H9 (cell line): ENCODE data around the gene PDPR. TPM values are rescaled to one million over a fixed set of nuclear protein-coding genes. Genes with fewer than 3 reads are reported as not detected.
"Not testable (repeated sequence)": the region's sequence is repeated elsewhere in the genome, so short reads cannot be mapped to it uniquely, and the experiment has no call there.

Experiments used
- DNase-seq: peaks from one replicate; pipeline ENCODE4 v3.0.0-alpha.2; 2017
- H2AFZ ChIP-seq: one replicate; pipeline ENCODE4 v1.6.1; 2013; ENCODE audit warnings: mild to moderate bottlenecking, low read length, control low read depth, moderate library complexity
- H2AK5ac ChIP-seq: 2 replicates; pipeline ENCODE4 v1.6.1; 2013; ENCODE audit warnings: low read length, control low read depth, mixed read lengths; ENCODE audit not compliant: insufficient read length
- H2BK120ac ChIP-seq: one replicate; pipeline ENCODE4 v1.6.1; 2013; ENCODE audit warnings: low read depth, mild to moderate bottlenecking, low read length, control low read depth, inconsistent platforms; ENCODE audit not compliant: poor library complexity, severe bottlenecking
- H2BK12ac ChIP-seq: 2 replicates; pipeline ENCODE4 v1.6.1; 2013; ENCODE audit warnings: low read length, control low read depth, mixed read lengths, low read depth; ENCODE audit not compliant: insufficient read length
- H2BK15ac ChIP-seq: 2 replicates; pipeline ENCODE4 v1.6.1; 2013; ENCODE audit warnings: low read depth, low read length, control low read depth
- H2BK20ac ChIP-seq: one replicate; pipeline ENCODE4 v1.6.1; 2013; ENCODE audit warnings: low read depth, mild to moderate bottlenecking, low read length, control low read depth, inconsistent platforms; ENCODE audit not compliant: poor library complexity, severe bottlenecking
- H2BK5ac ChIP-seq: 2 replicates; pipeline ENCODE4 v1.6.1; 2013; ENCODE audit warnings: low read length, control low read depth, mixed read lengths; ENCODE audit not compliant: insufficient read length
- H3K14ac ChIP-seq: 2 replicates; pipeline ENCODE4 v1.6.1; 2013; ENCODE audit warnings: low read length, control low read depth; ENCODE audit not compliant: insufficient read depth
- H3K18ac ChIP-seq: 2 replicates; pipeline ENCODE4 v1.6.1; 2013; ENCODE audit warnings: low read depth, mild to moderate bottlenecking, mixed read lengths, low read length, control low read depth; ENCODE audit not compliant: insufficient read length
- H3K23ac ChIP-seq: 2 replicates; pipeline ENCODE4 v1.6.1; 2013; ENCODE audit warnings: low read length, control low read depth, mixed read lengths, low read depth; ENCODE audit not compliant: insufficient read length
- H3K23me2 ChIP-seq: 2 replicates; pipeline ENCODE4 v1.6.1; 2013; ENCODE audit warnings: low read depth, mild to moderate bottlenecking, mixed read lengths, low read length, control low read depth; ENCODE audit not compliant: insufficient read length, poor library complexity, severe bottlenecking
- H3K27ac ChIP-seq: 2 replicates; pipeline ENCODE4 v1.5.1; 2013; ENCODE audit warnings: low read length, control low read depth, mixed read lengths, low read depth; ENCODE audit not compliant: insufficient read length
- H3K27me3 ChIP-seq: 2 replicates; pipeline ENCODE4 v1.6.1; 2013; ENCODE audit warnings: low read length, control low read depth, inconsistent platforms; ENCODE audit not compliant: insufficient read depth
- H3K4ac ChIP-seq: 2 replicates; pipeline ENCODE4 v1.6.1; 2013; ENCODE audit warnings: low read depth, mild to moderate bottlenecking, control low read depth, inconsistent platforms, low read length, moderate library complexity
- H3K4me1 ChIP-seq: 2 replicates; pipeline ENCODE4 v1.6.1; 2013; ENCODE audit warnings: low read length, control low read depth, inconsistent platforms; ENCODE audit not compliant: insufficient read depth
- H3K4me2 ChIP-seq: 2 replicates; pipeline ENCODE4 v1.6.1; 2013; ENCODE audit warnings: low read length, control low read depth, mixed read lengths; ENCODE audit not compliant: insufficient read length, insufficient read depth
- H3K56ac ChIP-seq: 2 replicates; pipeline ENCODE4 v1.6.1; 2013; ENCODE audit warnings: low read depth, mild to moderate bottlenecking, mixed read lengths, low read length, control low read depth; ENCODE audit not compliant: insufficient read length
- H3K79me1 ChIP-seq: 2 replicates; pipeline ENCODE4 v1.6.1; 2013; ENCODE audit warnings: low read depth, mild to moderate bottlenecking, moderate library complexity, low read length, control low read depth, inconsistent platforms; ENCODE audit not compliant: insufficient read depth, poor library complexity, severe bottlenecking
- H3K79me2 ChIP-seq: 2 replicates; pipeline ENCODE4 v1.6.1; 2013; ENCODE audit warnings: low read length, control low read depth, inconsistent platforms; ENCODE audit not compliant: insufficient read depth
- H3K9ac ChIP-seq: 2 replicates; pipeline ENCODE4 v1.6.1; 2013; ENCODE audit warnings: low read length, control low read depth, mixed read lengths; ENCODE audit not compliant: insufficient read length; ENCODE audit errors: extremely low read depth
- H3K9me3 ChIP-seq: one replicate; pipeline ENCODE4 v1.6.1; 2013; ENCODE audit warnings: low read depth, low read length, inconsistent platforms; ENCODE audit not compliant: control insufficient read depth
- H3T11ph ChIP-seq: one replicate; pipeline ENCODE4 v1.6.1; 2013; ENCODE audit warnings: mild to moderate bottlenecking, low read length, control low read depth, inconsistent platforms
- H4K20me1 ChIP-seq: one replicate; pipeline ENCODE4 v1.6.1; 2013; ENCODE audit not compliant: control insufficient read depth, insufficient read length, insufficient read depth
- H4K5ac ChIP-seq: 2 replicates; pipeline ENCODE4 v1.6.1; 2013; ENCODE audit warnings: low read depth, mild to moderate bottlenecking, mixed read lengths, low read length, control low read depth; ENCODE audit not compliant: insufficient read length
- H4K8ac ChIP-seq: replicated peaks from 2 replicates; pipeline ENCODE4 v1.6.1; 2013; ENCODE audit warnings: low read length, control low read depth, mixed read lengths, low read depth; ENCODE audit not compliant: insufficient read length
- H4K91ac ChIP-seq: 2 replicates; pipeline ENCODE4 v1.6.1; 2013; ENCODE audit warnings: low read depth, mild to moderate bottlenecking, moderate library complexity, mixed read lengths, low read length, control low read depth; ENCODE audit not compliant: insufficient read length
- H3K27ac Mint-ChIP-seq, 3 experiments: 2 replicates in 2 of 3; 3 replicates in 1 of 3; pipeline ENCODE4 v1.8.0; 2020 to 2021; ENCODE audit warnings: mixed read lengths in 3 of 3, mild to moderate bottlenecking in 1 of 3, moderate library complexity in 1 of 3
- H3K27me3 Mint-ChIP-seq: 2 replicates; pipeline ENCODE4 v1.8.0; 2021; ENCODE audit warnings: low read depth, mild to moderate bottlenecking, moderate library complexity, mixed read lengths
- H3K36me3 Mint-ChIP-seq, 3 experiments: 2 replicates in 2 of 3; 3 replicates in 1 of 3; pipeline ENCODE4 v1.8.0; 2020 to 2021; ENCODE audit warnings: low read depth in 3 of 3, mixed read lengths in 3 of 3; ENCODE audit not compliant: insufficient read depth in 1 of 3
- H3K4me1 Mint-ChIP-seq, 2 experiments: 2 replicates each; pipeline ENCODE4 v1.8.0; 2020; ENCODE audit warnings: mixed read lengths in 2 of 2
- H3K4me3 Mint-ChIP-seq, 2 experiments: 2 replicates in 1 of 2; 3 replicates in 1 of 2; pipeline ENCODE4 v1.8.0; 2020 to 2021; ENCODE audit warnings: mild to moderate bottlenecking in 2 of 2, mixed read lengths in 2 of 2, moderate library complexity in 1 of 2
- H3K9me3 Mint-ChIP-seq, 2 experiments: 2 replicates in 1 of 2; 3 replicates in 1 of 2; pipeline ENCODE4 v1.8.0; 2020; ENCODE audit warnings: mild to moderate bottlenecking in 2 of 2, mixed read lengths in 2 of 2, moderate library complexity in 1 of 2
- WGBS: extraction: QIAGEN DNeasy Blood & Tissue Kit; methylation state at CpG from one replicate; pipeline ENCODE4 v1.1.7; 2013; ENCODE audit warnings: missing lambda C conversion rate, low lambda C conversion rate, mixed read lengths; ENCODE audit not compliant: insufficient read length; ENCODE audit errors: extremely low coverage; 5-methylcytosine and 5-hydroxymethylcytosine counted together
- total RNA-seq: library from RNA; stranded (reverse); gene quantifications from 2 replicates; pipeline ENCODE4 v1.2.1, GENCODE V29; 2021

Gene PDPR
- total RNA-seq, 1 experiment from 2014 or later, result 37.2 TPM

DNA sequence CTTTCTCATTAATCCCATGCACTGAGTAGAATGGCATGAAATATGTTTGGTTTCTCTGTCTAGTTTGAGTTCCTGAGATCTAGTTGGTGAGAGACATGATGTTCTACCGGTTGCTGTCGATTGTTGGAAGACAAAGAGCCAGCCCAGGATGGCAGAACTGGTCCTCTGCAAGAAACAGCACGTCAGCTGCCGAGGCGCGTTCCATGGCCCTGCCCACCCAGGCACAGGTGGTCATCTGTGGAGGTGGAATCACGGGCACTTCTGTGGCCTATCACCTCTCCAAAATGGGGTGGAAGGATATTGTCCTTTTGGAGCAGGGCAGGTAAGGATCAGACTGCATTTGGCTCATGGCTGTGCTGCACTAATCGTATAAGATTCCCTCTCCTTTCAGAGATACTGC is 6.3 kb downstream of the PDPR start:
- H3K56ac ChIP-seq, H2BK12ac ChIP-seq, H3K14ac ChIP-seq, H3K9me3 Mint-ChIP-seq, H3K9me3 ChIP-seq, H3K4me2 ChIP-seq, H4K91ac ChIP-seq, DNase-seq, H3K27me3 Mint-ChIP-seq, H4K20me1 ChIP-seq, H3K79me2 ChIP-seq, H2AK5ac ChIP-seq, H2AFZ ChIP-seq, H4K8ac ChIP-seq, H4K5ac ChIP-seq, H3K23me2 ChIP-seq, H3K23ac ChIP-seq, H3K79me1 ChIP-seq, H2BK15ac ChIP-seq, H3K18ac ChIP-seq, H3K27me3 ChIP-seq, H3K4ac ChIP-seq, H3K27ac ChIP-seq, H3K9ac ChIP-seq, H2BK20ac ChIP-seq, H3K4me1 ChIP-seq, H3K4me1 Mint-ChIP-seq, H3K4me3 Mint-ChIP-seq, H3T11ph ChIP-seq, H2BK120ac ChIP-seq, H2BK5ac ChIP-seq: not testable (repeated sequence)
- WGBS, result no CpG with 5 or more reads among the region's 8 CpGs
- Mint-ChIP-seq H3K27ac (peak overlapping the region in 2 of 3 experiments; percentile 49 to 67; a peak in 2 of 7 replicates), H3K36me3 (peaks cover 22 to 45% (median 42%) of the 10 kb centered on the region in 3 experiments)

DNA sequence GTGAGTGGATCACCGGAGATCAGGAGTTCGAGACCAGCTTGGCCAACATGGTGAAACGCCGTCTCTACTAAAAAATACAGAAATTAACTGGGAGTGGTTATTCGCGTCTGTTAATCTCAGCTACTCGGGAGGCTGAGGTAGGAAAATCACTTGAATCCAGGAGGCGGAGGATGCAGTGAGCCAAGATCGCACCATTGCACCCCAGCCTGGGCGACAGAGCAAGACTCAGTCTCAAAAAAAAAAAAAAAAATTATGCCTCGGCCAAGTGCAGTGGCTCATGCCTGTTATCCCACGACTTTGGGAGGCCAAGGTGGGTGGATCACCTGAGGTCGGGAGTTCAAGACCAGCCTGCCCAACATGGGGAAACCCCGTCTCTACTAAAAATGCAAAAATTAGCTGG is 9.7 kb downstream of the PDPR start:
- not testable (repeated sequence) for H3K9me3 Mint-ChIP-seq, H3K18ac ChIP-seq, H4K20me1 ChIP-seq, H3K79me2 ChIP-seq, H3K4me3 Mint-ChIP-seq, H3K27ac Mint-ChIP-seq, H3K9me3 ChIP-seq, H4K91ac ChIP-seq, H3K23ac ChIP-seq, DNase-seq, H3K23me2 ChIP-seq, H2BK120ac ChIP-seq, H3K79me1 ChIP-seq, H2BK5ac ChIP-seq, H4K8ac ChIP-seq, H2AK5ac ChIP-seq, H3K9ac ChIP-seq, H3K4me2 ChIP-seq, H3K4me1 ChIP-seq, H3K27ac ChIP-seq, H3K4me1 Mint-ChIP-seq, H3T11ph ChIP-seq, H2AFZ ChIP-seq, H2BK15ac ChIP-seq, H2BK12ac ChIP-seq, H3K4ac ChIP-seq, H3K56ac ChIP-seq, H4K5ac ChIP-seq, H3K27me3 ChIP-seq, H3K27me3 Mint-ChIP-seq, H3K14ac ChIP-seq, H2BK20ac ChIP-seq
- peaks cover 33 to 62% (median 52%) of the 10 kb centered on the region in 3 experiments for H3K36me3 Mint-ChIP-seq
- WGBS, result no CpG with 5 or more reads among the region's 14 CpGs
